A673 (cell line): ENCODE measurements around the gene YWHAG.

ENCODE experiments used
- CTCF ChIP-seq: fragments of 300-800, 200-600 bp; sonication (generic); conservative IDR thresholded peaks from 2 replicates; pipeline ENCODE4 v1.5.1; 2017; ENCODE audit warnings: low read depth, mild to moderate bottlenecking, antibody characterized with exemption, low read length, moderate library complexity, mixed read lengths
- EZH2 ChIP-seq: fragments of 200-600 bp; sonication (generic); IDR thresholded peaks from 2 replicates; pipeline ENCODE4 v1.6.1; 2017; ENCODE audit warnings: borderline replicate concordance, low read depth, mild to moderate bottlenecking, mixed read lengths, antibody characterized with exemption, low read length; ENCODE audit not compliant: poor library complexity, severe bottlenecking

DNA sequence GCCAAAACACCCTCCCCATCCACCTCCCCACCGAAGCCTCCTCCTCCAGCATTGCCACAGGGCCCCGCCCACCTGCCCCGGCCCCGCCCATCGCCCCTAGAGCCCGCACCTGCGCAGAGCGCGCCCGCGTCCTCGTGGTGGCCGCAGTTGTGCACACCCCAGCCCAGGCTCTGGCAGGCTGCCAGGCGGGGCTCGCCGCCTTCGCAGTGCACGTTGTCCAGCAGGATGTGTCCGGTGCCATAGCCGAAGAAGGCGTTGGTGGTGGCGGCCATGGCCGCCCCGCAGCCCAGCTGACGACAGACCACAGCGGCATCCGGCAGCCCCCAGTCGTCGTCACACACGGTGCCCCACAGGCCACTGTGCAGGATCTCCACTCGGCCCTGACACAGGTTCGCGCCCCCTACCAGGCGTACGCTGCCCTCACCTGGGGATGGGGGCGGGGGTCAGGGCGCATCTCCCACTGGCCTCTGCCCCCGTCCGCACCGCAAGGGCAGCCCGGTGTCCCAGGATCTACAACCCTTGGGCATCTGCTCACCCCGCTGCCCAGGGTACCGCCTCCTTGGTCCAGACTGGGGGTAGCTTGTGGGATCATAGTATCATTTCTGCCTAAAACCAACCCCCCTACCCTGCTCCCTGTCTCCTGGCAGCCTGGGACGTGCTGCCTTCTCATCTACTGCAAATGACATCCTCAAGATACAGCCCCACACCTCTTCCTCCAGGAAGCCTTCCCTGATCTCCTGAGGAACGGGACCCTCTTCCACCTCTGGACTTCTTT is 38.8 kb upstream of the YWHAG start:
- no peak for TF ChIP-seq CTCF
- TF ChIP-seq EZH2: no peak
